ENCODE measurements around the gene SAMD9L.

DNA sequence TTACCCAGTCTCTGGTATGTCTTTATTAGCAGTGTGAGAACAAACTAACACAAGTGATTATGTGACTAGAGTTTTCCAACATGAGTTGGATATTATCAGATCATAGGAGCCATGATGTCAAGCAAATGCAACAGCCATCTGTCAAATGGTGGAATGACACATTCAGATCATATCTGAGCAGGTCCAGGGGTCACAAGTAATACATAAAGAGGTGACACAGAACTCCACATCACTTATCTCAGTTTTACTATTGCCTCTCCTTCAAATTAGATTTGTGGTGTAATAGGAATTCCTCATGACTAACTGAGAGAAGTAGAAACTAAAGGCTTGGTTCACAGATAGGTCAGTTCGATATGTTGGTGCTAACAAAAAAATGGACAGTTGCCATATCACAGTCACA is 12.2 kb upstream of the SAMD9L start:
- TF ChIP-seq GATA2 (IDR thresholded peaks at IDR 0.05; ENCODE audit: low read depth, low read length) (no peak), GATA3 (IDR thresholded peaks at IDR 0.05; ENCODE audit: low read depth, low read length) (no peak)

Data from SH-SY5Y (cell line).